Spleen (tissue), 11 donors: ENCODE results near the gene IRS1. TPM values are rescaled to one million over a fixed set of nuclear protein-coding genes. Genes with fewer than 3 reads are reported as not detected.

Experiments
- DNase-seq: peaks from one replicate; pipeline ENCODE4 v3.0.0-alpha.2; 2020
- H3K27ac ChIP-seq, 8 donors: fragments of 200-600 bp; sonication (generic) in 7 of 8; 1 replicate in 4 of 8; 2 replicates in 4 of 8; pipeline versions ENCODE4 v1.5.0 to v1.8.0; 2016 to 2021; ENCODE audit warnings: inconsistent platforms in 4 of 8, mild to moderate bottlenecking in 4 of 8, moderate library complexity in 1 of 8
- H3K27me3 ChIP-seq, 7 donors: fragments of 200-600 bp; sonication (generic) in 6 of 7; replicated peaks in 1 of 7; 1 replicate in 4 of 7; 2 replicates in 3 of 7; pipeline versions ENCODE4 v1.5.0 to v1.8.0; 2016 to 2021; ENCODE audit warnings: inconsistent platforms in 3 of 7, mild to moderate bottlenecking in 1 of 7
- H3K36me3 ChIP-seq, 6 donors: fragments of 200-600 bp; sonication (generic) in 5 of 6; 1 replicate in 4 of 6; 2 replicates in 2 of 6; pipeline versions ENCODE4 v1.5.0 to v1.8.0; 2016 to 2021; ENCODE audit warnings: inconsistent platforms in 2 of 6
- H3K4me1 ChIP-seq, 6 donors: fragments of 200-600 bp; sonication (generic) in 5 of 6; 1 replicate in 3 of 6; 2 replicates in 3 of 6; pipeline versions ENCODE4 v1.5.0 to v1.8.0; 2016 to 2021; ENCODE audit warnings: inconsistent platforms in 3 of 6
- H3K4me3 ChIP-seq, 8 donors: fragments of 200-600 bp; sonication (generic) in 7 of 8; 1 replicate in 4 of 8; 2 replicates in 4 of 8; pipeline versions ENCODE4 v1.5.0 to v1.8.0; 2016 to 2021; ENCODE audit warnings: inconsistent platforms in 4 of 8, mild to moderate bottlenecking in 4 of 8, moderate library complexity in 2 of 8
- H3K9me3 ChIP-seq, 8 donors: fragments of 200-600 bp; sonication (generic) in 7 of 8; 1 replicate in 4 of 8; 2 replicates in 4 of 8; pipeline versions ENCODE4 v1.5.0 to v1.8.0; 2016 to 2021; ENCODE audit warnings: inconsistent platforms in 4 of 8
- CTCF ChIP-seq, 11 experiments: fragments of 200-600 bp in 7 of 11; fragments of 450-650 bp in 4 of 11; sonication (generic) in 4 of 11; IDR thresholded peaks in 8 of 11; conservative IDR thresholded peaks in 3 of 11; 1 replicate in 7 of 11; 2 replicates in 4 of 11; pipeline versions ENCODE4 v1.4.0 to v1.8.0; 2016 to 2021; ENCODE audit warnings: antibody characterized with exemption in 11 of 11, inconsistent platforms in 4 of 11, mild to moderate bottlenecking in 1 of 11
- POLR2A ChIP-seq, 3 donors: fragments of 450-650 bp; IDR thresholded peaks; one replicate each; pipeline ENCODE4 v1.5.1; 2017; ENCODE audit warnings: antibody characterized with exemption in 3 of 3, mild to moderate bottlenecking in 1 of 3
- POLR2AphosphoS5 ChIP-seq, 3 donors: sonication (generic); formaldehyde crosslinking; IDR thresholded peaks; one replicate each; pipeline ENCODE4 v1.5.1; 2017; ENCODE audit warnings: antibody characterized with exemption in 3 of 3
- WGBS, 5 donors: extraction: QIAGEN DNeasy Blood & Tissue Kit in 3 of 5; methylation state at CpG; one replicate each; pipeline versions ENCODE4 v1.1.5 to v1.1.7; 2013 to 2018; 5-methylcytosine and 5-hydroxymethylcytosine counted together
- intact Hi-C: fragments of 100-400 bp; cut with DNase I; formaldehyde crosslinking; loops from one replicate; pipeline ENCODE4 v1.15.0; 2023; ENCODE audit warnings: low total_unique reads
- polyA plus RNA-seq, 3 donors: library from polyadenylated mRNA; stranded (reverse); fragments of 200-250 nt; gene quantifications; one replicate each; pipeline ENCODE4 v1.2.1, GENCODE V29; 2013
- total RNA-seq, 7 donors: library from RNA; depleted of rRNA in 3 of 7; stranded (reverse); fragments of >200 nt in 3 of 7; fragmentation: NEBNext Ultra II Directional in 4 of 7; extraction: Animal tissue kit (Norgen Biotek cat#: 25700) in 4 of 7; gene quantifications; one replicate each; pipeline versions ENCODE4 v1.1.0 to v1.2.1, GENCODE V29; 2016 to 2021
- donor health status: healthy with polysubstance abuse.
- donor health status: DM: no; HTN: no; CAD: no; lungs with moderate emphysema.
- donor health status: DM: no; HTN: no; CAD: no.
- donor health status: Bipolar disorder and iron deficiency.
- donor health status: healthy.
- donor health status: DM: no; HTN: no; CAD: no.
- donor health status: DM: yes; HTN: yes; CAD: no.

Gene IRS1
- total and polyA plus RNA-seq, 10 donors, result 0.89 to 11.6 (median 8.2) TPM

DNA sequence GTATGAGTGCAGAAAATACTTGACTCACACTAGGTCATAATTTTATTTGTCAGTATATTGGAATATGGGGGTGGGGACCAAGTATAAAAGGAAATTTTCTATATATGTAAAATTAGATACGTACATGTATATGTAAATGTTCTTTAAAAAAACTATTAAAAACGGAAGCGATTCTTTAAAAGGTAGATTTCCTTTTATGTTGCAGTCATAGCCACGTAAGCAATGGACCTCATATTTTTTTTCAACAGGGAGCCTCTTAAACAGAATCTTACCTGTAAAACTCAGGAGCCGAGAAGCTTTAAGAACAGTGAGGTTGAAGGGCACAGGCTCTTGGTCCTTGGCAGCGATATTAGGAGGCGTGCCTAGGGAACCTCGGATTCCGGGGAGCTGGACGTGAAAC, 39.5 kb upstream of the IRS1 start:
- Histone ChIP-seq H3K4me3 (peak overlapping the region in 1 of 8 donors; percentile 23), H3K27ac (peak overlapping the region; percentile 2 to 100 (median 98)), H3K4me1 (peaks cover 15 to 87% (median 56%) of the 10 kb centered on the region in 6 donors), H3K27me3 (no peaks in the 10 kb centered on the region), H3K9me3 (no peaks in the 10 kb centered on the region), H3K36me3 (peaks cover 0 to 8% (median 0%) of the 10 kb centered on the region in 6 donors)
- TF ChIP-seq POLR2AphosphoS5 (IDR thresholded peaks at IDR 0.05), result no peak
- TF ChIP-seq POLR2A (IDR thresholded peaks at IDR 0.05), result no peak
- TF ChIP-seq CTCF (IDR thresholded peaks at IDR 0.05 in 8 of 11, conservative IDR thresholded peaks at IDR 0.05 in 3 of 11), result no peak
- 83 to 92% (median 86%) methylated on average over 10 of the region's 10 CpGs for WGBS, 5 donors
- DNase-seq, result no peak
- intact Hi-C loops, result no loop called here

GRCh38 chr2:226838722-226839121, 39.1 kb upstream of the IRS1 start:
- H3K4me3 ChIP-seq, result no peak overlapping the region
- no peaks in the 10 kb centered on the region for H3K27me3 ChIP-seq
- H3K36me3 ChIP-seq, result peaks cover 0 to 8% (median 0%) of the 10 kb centered on the region in 6 donors
- 57 to 67% (median 60%) methylated on average over 3 of the region's 3 CpGs for WGBS, 5 donors
- no peak for TF ChIP-seq CTCF (IDR thresholded peaks at IDR 0.05 in 8 of 11, conservative IDR thresholded peaks at IDR 0.05 in 3 of 11)
- TF ChIP-seq POLR2A (IDR thresholded peaks at IDR 0.05), result no peak
- TF ChIP-seq POLR2AphosphoS5 (IDR thresholded peaks at IDR 0.05), result no peak
- DNase-seq, result no peak
- no peaks in the 10 kb centered on the region for H3K9me3 ChIP-seq
- intact Hi-C loops, result no loop called here
- H3K4me1 ChIP-seq, result peaks cover 20 to 87% (median 58%) of the 10 kb centered on the region in 6 donors
- peak overlapping the region; percentile 2 to 100 (median 98) for H3K27ac ChIP-seq

GRCh38 chr2:226837787-226838603, 38.4 kb upstream of the IRS1 start:
- H3K4me3 ChIP-seq, result no peak overlapping the region
- TF ChIP-seq POLR2AphosphoS5 (IDR thresholded peaks at IDR 0.05) (no peak), CTCF (IDR thresholded peaks at IDR 0.05 in 8 of 11, conservative IDR thresholded peaks at IDR 0.05 in 3 of 11) (no peak), POLR2A (IDR thresholded peaks at IDR 0.05) (no peak)
- H3K4me1 ChIP-seq, result peaks cover 22 to 84% (median 56%) of the 10 kb centered on the region in 6 donors
- intact Hi-C loops, result no loop called here
- H3K9me3 ChIP-seq, result no peaks in the 10 kb centered on the region
- 85 to 90% (median 87%) methylated on average over 12 of the region's 12 CpGs for WGBS, 5 donors
- no peak for DNase-seq
- H3K27ac ChIP-seq, result peak overlapping the region; percentile 2 to 100 (median 98)
- H3K27me3 ChIP-seq, result no peaks in the 10 kb centered on the region
- H3K36me3 ChIP-seq, result peaks cover 0 to 8% (median 0%) of the 10 kb centered on the region in 6 donors

DNA sequence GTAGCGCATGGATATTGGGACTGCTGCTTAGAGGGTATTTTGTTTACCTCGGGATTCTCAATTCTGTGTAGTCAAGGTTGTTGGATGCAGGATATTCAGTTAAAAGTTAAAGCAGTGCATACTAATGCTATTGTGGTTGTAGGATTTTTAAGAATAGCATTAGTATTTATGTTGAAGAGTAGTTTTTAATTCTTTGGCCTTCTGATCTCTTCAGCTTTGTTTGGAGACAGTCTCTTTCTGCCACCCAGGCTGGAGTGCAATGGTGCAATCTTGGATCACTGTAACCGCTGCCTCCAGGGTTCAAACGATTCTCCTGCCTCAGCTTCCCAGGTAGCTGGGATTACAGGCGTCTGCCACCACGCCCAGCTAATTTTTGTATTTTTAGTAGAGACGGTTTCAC, 37.7 kb upstream of the IRS1 start:
- H3K4me3 ChIP-seq, result peak overlapping the region in 2 of 8 donors; percentile 50 to 84
- intact Hi-C loops, result no loop called here
- 91 to 93% (median 93%) methylated on average over 7 of the region's 7 CpGs for WGBS, 5 donors
- H3K9me3 ChIP-seq, result no peaks in the 10 kb centered on the region
- no peak for TF ChIP-seq POLR2A (IDR thresholded peaks at IDR 0.05)
- TF ChIP-seq CTCF (IDR thresholded peaks at IDR 0.05 in 8 of 11, conservative IDR thresholded peaks at IDR 0.05 in 3 of 11), result no peak
- TF ChIP-seq POLR2AphosphoS5 (IDR thresholded peaks at IDR 0.05), result no peak
- no peaks in the 10 kb centered on the region for H3K27me3 ChIP-seq
- peaks cover 0 to 8% (median 0%) of the 10 kb centered on the region in 6 donors for H3K36me3 ChIP-seq
- peak overlapping the region; percentile 97 to 100 (median 99) for H3K27ac ChIP-seq
- H3K4me1 ChIP-seq, result peaks cover 22 to 77% (median 53%) of the 10 kb centered on the region in 6 donors
- DNase-seq, result no peak
